HEK293 (cell line): ENCODE data around the gene UPK3BL2.
"Not testable (repeated sequence)": the region's sequence is repeated elsewhere in the genome, so short reads cannot be mapped to it uniquely, and the experiment has no call there.

Experiments used
- BCL11A ChIP-seq: fragments of 450-650 bp; formaldehyde crosslinking; IDR thresholded peaks from 2 replicates; pipeline ENCODE4 v1.5.1; 2016; ENCODE audit warnings: low read depth, missing biosample characterization, missing genetic modification characterization
- CTCF ChIP-seq: fragments of 450-650 bp; formaldehyde crosslinking; IDR thresholded peaks from 2 replicates; pipeline ENCODE4 v1.5.1; 2016; ENCODE audit warnings: missing biosample characterization, missing genetic modification characterization
- HIC1 ChIP-seq: fragments of 450-650 bp; formaldehyde crosslinking; IDR thresholded peaks from 2 replicates; pipeline ENCODE4 v1.5.1; 2016; ENCODE audit warnings: missing biosample characterization, missing genetic modification characterization
- HOXA7 ChIP-seq: sonication (generic); formaldehyde crosslinking; IDR thresholded peaks from 2 replicates; pipeline ENCODE4 v1.8.1; 2022; ENCODE audit warnings: missing genetic modification reagents, borderline replicate concordance
- INSM2 ChIP-seq: fragments of 450-650 bp; formaldehyde crosslinking; IDR thresholded peaks from 2 replicates; pipeline ENCODE4 v1.5.1; 2016; ENCODE audit warnings: missing biosample characterization, missing genetic modification characterization
- SP2 ChIP-seq: fragments of 450-650 bp; formaldehyde crosslinking; IDR thresholded peaks from 2 replicates; pipeline ENCODE4 v1.5.1; 2016; ENCODE audit warnings: missing biosample characterization, missing genetic modification characterization
- YY1 ChIP-seq: fragments of 450-650 bp; formaldehyde crosslinking; IDR thresholded peaks from 2 replicates; pipeline ENCODE4 v1.5.1; 2018; ENCODE audit warnings: missing biosample characterization, missing genetic modification characterization
- ZNF274 ChIP-seq, 2 experiments: fragments of 200-500 bp in 1 of 2; fragments of 450-650 bp in 1 of 2; sonication (Bioruptor generic) in 1 of 2; formaldehyde crosslinking in 1 of 2; IDR thresholded peaks; 2 replicates each; pipeline versions ENCODE4 v1.5.1 to v1.6.1; 2014 to 2016; ENCODE audit warnings: borderline replicate concordance in 1 of 2, inconsistent platforms in 1 of 2, low read length in 1 of 2, missing biosample characterization in 1 of 2, missing genetic modification characterization in 1 of 2
- ZNF513 ChIP-seq: fragments of 450-650 bp; IDR thresholded peaks from 2 replicates; pipeline ENCODE4 v1.5.1; 2018; ENCODE audit warnings: missing biosample characterization, missing genetic modification characterization
- ZNF629 ChIP-seq: fragments of 450-650 bp; formaldehyde crosslinking; IDR thresholded peaks from 2 replicates; pipeline ENCODE4 v1.5.1; 2017; ENCODE audit warnings: missing biosample characterization, missing genetic modification characterization
- ZNF670 ChIP-seq: fragments of 450-650 bp; formaldehyde crosslinking; IDR thresholded peaks from 2 replicates; pipeline ENCODE4 v1.5.1; 2016; ENCODE audit warnings: missing biosample characterization, missing genetic modification characterization, low read depth
- ZNF707 ChIP-seq: fragments of 450-650 bp; formaldehyde crosslinking; IDR thresholded peaks from 2 replicates; pipeline ENCODE4 v1.5.1; 2016; ENCODE audit warnings: missing biosample characterization, missing genetic modification characterization
- ZSCAN5A ChIP-seq: fragments of 450-650 bp; formaldehyde crosslinking; IDR thresholded peaks from 2 replicates; pipeline ENCODE4 v1.5.1; 2016; ENCODE audit warnings: missing biosample characterization, missing genetic modification characterization

GRCh38 chr7:102527182-102527581 is 16.3 kb downstream of the UPK3BL2 start:
- TF ChIP-seq INSM2; CTCF (tag by site-specific recombination); ZNF670; BCL11A; HIC1; HOXA7 (CRISPR knock-in tag); ZNF513 (tag by site-specific recombination); ZNF274 (IDR thresholded peaks at IDR 0.05; ENCODE audit: low read length); ZNF274 (tag by site-specific recombination; IDR thresholded peaks at IDR 0.05; ENCODE audit: borderline replicate concordance); ZNF629; ZNF707 (tag by site-specific recombination); YY1 (tag by site-specific recombination); ZSCAN5A; SP2: not testable (repeated sequence)
